Skin of body (tissue), 2 donors: ENCODE measurements around the gene MRPL18. TPM values are rescaled to one million over a fixed set of nuclear protein-coding genes. Genes with fewer than 3 reads are reported as not detected.
"Not testable (repeated sequence)": the region's sequence is repeated elsewhere in the genome, so short reads cannot be mapped to it uniquely, and the experiment has no call there.

Experiments
- DNase-seq: peaks from one replicate; lab custom pipeline; 2025; lab: John Stamatoyannopoulos, UW
- total RNA-seq: library from RNA; depleted of rRNA; stranded (reverse); fragments of >200 nt; gene quantifications from one replicate; pipeline ENCODE4 v1.2.3, GENCODE V29; 2014

Gene MRPL18
- total RNA-seq, 1 donor from 2014 or later: 40.0 TPM

DNA sequence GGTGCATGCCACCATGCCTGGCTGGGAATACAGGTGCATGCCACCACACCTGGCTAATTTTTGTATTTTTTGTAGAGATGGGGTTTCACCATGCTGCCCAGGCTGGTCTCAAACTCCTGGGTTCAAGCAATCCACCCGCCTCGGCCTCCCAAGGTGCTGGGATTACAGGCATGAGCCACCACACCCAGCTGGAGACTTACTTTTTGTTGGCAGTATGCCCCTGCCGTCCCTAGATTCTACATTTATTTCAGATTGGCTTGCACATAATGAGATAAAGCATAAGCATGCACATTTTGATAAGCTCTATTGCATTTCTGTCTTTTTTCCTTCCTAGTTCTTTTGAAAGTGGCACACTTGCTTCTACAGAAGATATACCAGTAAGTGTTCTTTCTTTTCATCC is 26.5 kb downstream of the MRPL18 start:
- DNase-seq: not testable (repeated sequence)

DNA sequence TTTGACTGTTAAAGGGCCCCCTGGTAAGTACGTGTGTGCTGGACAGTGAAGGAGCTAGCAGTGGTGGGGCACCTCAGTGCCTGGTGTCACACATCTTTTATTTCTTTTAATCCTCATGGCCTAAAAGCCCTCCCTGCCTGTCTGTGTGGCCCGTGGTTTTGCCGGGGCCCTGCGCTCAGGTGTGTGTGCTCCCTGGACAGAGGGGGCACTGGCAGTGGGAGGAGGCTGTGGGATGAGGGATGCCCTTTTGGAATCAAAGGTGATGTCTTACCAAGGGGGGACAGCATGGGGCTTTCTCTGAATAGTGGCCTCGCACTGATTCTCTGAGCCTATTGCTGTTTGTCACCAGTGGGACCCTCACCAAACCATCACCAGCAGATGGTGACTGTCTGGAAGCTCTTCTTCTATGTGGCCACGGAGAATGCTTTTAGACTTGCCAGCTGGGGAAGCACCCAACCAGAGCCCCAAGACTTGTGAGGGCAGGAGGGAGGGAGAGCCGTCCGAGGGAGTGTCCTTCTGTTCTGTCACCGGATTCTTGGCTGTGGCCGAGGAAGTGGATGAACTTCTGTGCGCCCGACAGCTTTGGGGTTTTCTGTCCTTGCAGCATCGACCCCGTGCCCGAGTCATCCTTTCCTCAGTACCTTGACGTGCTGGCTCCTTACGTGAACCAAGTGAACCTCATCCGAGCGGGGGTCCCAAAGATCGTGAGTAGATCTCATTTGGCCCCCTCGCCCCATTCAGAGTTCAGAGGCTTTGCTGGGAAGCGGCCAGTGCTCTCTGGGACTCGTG is 27.9 kb downstream of the MRPL18 start:
- no peak for DNase-seq

DNA sequence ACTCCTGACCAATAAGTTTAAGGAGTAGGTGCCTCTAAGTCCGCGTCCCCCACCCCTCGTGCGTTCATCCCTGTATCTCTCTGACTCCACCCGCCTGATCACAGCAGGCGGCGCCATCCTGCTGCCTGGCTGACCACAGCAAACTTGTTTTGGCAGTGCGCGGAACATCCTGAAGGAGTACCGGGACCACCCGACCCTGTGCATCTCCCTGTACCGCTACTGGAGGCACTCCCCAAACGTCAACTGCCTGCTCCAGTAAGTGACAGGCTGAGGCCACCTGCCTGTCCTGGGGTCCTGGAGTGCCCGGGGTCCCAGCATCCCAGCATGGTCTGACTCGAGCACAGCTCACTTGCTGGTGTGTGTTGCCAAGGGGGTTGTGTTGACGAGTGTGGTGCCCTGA is 28.8 kb downstream of the MRPL18 start:
- no peak for DNase-seq

DNA sequence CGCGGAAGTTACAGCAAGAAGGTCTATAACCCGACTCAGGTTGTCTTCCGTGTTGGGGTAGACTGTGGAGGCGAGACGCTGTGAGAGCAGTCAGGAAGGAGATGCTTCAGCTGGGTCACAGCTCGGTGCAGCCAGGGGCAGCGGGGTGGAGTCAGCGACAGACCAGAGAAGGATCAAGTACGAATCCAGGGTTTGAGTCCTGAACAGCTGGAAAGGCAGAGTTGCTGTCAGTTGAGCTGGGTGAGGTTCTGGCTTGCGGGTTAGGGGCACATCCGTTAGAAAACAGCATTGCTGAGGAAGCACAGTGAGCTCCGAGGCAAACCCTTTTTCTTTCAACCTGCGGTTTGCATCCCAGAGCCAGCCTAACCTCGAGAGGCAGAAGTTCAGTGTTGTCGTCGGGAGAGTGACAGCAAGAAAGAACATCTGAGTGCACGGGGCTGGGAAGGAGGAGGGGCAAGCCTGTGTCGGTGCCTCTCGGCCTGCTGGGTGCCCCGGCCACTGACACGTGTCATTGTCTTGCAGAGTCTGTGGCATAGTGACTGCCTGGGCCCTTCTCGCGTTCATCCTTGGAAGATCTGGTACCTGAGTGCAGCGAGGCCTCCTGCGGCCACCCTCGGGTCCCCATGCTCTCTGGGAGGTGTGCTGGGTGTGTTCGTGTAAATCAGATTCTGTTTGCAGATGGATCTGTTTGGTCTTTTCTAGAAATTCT is 29.8 kb downstream of the MRPL18 start:
- DNase-seq: no peak

DNA sequence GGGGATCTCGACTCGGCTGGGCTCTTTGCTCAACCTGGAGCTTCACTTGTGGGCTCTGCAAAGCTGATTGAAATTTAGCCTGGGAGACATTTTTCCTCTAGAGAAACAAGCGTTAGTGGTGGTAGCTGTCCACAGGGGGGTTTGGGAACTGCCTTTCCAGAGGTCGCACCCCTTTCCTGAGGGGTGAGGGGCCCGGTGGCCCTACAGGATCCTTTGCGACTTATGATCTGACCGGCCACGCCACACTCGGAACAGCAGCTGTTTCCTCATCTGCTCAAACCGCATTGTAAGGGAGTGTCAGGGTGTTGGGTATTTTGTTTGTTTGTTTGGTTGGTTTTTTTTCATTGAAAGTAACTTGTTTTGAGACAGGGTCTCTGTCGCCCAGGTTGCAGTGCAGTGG is 30.9 kb downstream of the MRPL18 start:
- no peak for DNase-seq

DNA sequence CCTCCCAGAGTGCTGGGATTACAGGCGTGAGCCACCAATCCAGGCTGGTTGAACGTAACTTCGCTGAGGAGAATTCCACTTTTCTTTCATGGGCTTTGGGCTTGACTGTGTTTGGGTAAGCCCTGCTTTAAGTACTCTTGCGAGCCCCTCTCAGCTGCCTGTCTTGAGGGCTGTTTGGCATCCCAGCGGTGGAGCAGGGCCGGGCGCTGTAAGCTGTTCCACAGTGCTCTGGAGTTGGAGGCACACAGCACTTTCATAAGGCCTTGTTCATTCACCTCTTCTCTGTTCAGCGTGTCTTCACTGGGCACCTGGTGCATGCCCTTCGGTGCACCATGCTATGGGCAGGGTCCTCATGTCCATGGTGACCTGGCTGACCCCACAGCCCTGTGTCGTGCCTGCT is 31.5 kb downstream of the MRPL18 start:
- no peak for DNase-seq

DNA sequence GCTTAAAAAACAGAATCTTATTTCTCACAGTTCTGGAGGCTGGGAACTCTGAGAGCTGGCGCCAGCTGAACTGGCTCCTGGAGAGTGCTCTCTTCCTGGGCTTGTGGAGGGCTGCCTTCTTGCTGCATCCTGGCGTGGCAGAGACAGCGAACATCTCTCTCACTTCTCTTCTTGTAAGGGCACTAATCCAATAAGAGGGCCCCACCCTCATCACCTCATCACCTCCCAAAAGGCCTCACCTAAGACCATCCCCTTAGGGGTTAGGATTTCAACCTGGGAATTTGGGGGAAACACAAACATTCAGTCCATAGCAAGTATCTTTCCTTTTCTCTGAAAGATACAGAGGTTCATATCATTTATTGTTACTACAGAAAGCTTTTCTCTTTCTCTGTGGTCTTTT is 33.7 kb downstream of the MRPL18 start:
- DNase-seq: no peak

DNA sequence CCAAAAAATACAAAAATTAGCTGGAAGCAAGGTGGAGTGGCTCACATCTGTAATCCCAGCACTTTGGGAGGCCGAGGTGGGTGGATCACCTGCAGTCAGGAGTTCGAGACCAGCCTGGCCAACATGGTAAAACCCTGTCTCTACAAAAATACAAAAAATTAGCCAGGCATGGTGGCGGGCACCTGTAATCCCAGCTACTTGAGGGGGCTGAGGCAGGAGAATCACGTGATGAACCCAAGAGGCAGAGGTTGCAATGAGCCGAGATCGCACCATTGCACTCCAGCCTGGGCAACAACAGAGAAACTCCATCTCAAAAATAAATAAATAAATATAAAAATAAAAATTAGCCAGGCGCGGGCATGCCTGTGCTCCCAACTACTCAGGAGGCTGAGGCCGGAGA is 34.4 kb downstream of the MRPL18 start:
- DNase-seq: not testable (repeated sequence)

DNA sequence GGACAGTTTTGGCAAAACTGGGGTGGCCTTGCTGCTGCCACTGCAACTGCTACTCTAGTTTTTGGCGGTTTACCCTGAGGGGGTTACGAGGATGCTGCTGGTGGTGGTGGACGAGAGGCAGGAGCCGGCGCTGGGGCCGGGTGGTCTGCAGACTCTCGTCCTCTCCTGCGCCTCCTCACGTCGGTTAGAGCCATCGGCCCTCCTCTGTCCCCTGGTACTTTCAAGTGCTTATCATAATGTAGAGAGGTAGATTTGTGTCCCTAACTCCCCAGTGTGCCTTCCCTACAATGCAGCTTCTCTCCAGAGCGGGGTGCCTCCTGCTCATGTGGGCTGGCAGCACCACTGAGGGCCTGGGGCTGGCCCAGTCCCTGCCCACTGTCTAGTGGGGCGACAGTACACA is 35.7 kb downstream of the MRPL18 start:
- no peak for DNase-seq

DNA sequence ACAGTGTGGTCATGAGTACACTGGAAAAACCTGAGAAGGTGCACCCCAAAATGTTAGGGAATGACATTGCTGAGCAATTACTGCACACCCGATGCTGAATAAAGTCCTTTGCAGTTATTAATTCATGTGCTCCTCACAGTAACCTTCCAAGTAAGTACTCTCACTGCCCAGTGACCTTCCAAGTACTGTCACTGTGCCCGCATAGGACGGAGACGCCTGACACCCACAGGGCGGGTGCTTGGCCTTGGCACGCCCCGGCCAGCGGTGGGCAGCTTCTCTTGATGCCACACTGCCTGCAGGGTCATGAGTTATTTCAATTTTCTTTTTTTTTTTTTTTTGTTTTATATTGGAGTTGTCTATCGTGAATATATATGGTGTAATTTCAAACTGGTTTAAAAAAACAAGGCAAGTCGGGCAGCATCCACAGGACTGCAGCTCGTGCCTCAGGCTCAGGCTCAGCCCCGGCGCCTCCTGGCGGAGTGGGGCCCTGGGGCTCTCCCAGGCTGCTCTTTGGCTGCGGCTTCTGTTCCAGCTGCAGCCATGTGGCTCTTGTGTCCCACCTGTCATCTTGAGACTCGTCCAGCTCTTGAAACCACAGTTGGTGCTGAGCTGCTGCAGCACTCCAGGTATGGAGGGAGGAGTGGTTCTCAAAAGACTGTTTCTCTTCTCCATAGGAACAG is 36.8 kb downstream of the MRPL18 start:
- DNase-seq: no peak

DNA sequence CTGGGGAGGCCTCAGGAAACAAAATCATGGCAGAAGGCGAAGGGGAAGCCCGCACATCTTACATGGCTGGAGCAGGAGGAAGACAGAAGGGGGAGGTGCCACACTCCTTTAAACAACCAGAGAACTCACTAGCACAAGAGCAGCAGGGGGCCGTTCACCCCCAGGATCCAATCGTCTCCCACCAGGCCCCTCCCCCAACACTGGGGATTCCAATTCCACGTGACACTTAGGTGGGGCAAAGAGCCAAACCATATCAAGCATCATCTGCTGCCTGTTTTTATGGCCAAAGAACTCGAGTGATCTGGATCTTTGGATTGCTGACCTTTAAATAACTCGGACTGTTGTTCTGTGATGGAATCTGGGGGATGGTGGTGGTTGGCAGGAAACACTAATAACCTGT is 37.8 kb downstream of the MRPL18 start:
- DNase-seq: no peak

DNA sequence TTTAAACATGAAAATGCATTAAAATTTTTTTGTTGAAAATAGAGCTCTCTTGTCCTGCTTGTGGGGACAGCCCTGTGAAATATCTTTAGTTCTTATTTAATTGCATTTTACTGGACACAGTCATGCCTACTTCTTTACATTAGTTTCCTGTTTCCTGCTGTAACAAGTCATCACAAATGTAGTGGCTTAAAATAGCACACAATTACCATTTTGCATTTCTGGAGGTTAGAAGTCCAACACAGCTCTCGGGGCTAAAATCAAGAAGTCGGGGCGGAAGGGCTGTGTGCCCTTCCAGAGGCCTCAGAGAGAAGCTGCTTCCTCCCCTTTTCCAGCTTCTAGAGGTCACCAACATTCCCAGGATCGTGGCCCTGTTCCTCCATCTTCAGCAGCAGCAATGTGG is 39.3 kb downstream of the MRPL18 start:
- peak; percentile 23 for DNase-seq

DNA sequence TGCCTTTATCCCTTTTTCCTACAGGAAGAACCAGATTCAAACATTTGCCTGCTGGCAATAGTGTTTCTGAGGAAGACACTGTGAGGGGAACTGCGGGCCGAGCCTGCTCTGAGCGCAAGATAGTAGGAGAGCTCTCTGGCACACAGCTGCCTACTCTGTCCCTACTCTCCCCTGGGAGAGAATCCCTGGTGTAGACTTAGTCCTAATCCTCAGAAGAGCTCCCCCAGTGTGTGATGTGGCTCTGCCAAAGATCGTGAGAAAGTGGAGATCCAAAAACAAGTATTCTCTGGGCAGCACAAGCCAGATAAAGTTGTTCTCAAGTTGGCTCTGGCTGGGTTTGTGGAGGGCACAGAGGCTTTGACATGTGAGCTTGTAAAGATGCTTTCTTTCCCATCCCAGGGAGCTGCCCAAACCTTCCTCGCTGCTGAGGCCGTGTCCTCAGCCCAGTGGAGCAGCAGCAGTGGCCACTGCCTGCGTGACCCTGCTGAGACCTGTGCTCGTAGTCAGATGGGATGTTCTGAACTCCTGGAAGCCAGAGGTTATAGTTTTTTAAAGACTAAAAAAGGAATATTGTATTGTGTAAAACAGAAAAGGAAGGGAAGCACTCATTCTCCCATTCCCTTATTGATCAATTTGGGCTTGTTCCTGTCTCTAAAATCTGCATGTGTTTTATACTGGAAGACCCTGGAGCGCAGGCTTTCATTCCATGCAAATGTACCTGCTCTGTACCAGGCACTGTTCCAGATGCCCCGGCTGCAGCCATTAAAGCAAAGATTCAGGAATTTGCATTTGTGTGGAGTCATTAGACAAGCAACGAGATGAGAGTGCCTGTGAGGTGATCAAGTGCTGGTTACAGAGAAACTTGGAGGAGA is 40.5 kb downstream of the MRPL18 start:
- no peak for DNase-seq

DNA sequence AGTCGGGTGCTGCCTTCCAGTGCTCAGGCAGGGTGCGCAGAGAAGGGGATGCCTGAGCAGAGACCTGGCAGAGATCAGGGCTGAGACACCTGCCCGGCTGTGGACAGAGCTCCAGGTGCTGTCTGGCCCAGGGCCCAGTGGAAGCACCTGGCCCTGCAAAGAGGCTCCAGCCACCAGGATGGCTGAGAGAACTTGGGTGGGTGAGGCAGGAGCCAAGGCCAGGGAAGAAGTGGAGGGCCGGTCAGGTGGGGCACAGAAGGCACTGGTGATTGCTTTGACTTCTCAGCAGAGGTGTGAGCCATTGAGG is 41.1 kb downstream of the MRPL18 start:
- no peak for DNase-seq

DNA sequence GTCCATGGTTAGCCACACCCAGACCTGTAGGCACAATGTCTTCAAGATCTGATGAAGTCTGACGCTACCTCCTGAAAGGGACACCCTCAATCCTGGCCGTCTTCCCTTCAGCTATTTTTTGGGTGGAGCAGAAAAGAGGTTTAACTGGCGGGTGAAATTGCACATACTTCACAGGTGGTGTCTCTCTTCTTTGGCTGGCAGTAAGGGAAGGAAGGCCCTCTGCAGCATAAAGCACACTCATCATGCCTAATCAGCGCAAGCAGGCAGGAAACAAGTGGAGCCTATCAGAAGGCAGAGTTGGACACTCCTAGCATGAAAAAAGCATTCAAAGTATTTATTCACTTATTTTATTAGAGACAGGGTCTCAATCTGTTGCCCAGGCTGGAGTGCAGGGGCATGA is 42.7 kb downstream of the MRPL18 start:
- DNase-seq: no peak

DNA sequence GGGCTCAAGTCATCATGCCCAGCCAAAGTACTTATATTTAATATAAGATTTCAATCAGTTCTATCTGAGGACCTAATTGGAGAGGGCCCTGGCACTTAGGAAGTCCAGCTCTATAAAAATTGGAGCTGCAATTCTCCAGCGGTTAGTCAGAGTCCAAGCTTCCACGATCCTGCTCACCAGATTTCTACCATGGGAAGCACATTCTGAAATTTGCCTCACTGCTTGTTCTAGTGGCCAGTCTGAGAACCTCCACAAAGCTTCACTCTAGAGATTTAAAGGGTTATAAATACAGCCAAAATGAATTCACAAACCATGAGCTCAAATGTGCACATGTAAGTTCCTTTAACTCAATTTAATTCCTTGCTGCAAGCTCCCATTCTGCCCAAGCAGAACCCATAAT is 43.3 kb downstream of the MRPL18 start:
- no peak for DNase-seq

DNA sequence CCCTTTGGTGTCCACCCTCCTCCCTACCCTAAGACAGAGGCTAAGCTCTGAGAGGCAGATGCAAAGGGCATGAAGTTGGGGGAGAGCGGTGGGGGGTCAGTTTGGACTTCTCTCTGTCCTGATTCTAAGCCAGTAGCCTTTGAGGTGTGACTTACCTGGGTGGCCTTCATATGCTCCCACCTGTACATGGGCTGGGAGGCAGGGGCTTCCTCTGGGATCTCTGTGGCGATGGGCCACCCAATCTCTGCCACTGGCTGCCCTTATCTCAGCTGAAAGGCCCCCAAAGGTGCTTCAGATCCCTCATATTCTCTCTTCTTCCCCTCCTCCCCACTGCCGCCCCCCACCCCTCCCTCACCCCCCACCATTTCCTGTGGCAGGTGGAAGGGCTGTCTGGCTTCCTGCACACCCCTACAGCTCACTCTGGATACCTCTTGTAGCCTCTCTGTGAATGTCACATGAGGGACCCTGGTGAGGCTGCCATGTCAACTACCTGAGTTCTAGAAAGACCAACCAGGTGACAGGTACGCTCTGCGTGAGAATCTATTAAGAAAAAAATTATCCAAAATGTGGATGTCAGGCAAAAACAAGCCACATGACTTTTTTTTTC is 43.8 kb downstream of the MRPL18 start:
- DNase-seq: no peak

DNA sequence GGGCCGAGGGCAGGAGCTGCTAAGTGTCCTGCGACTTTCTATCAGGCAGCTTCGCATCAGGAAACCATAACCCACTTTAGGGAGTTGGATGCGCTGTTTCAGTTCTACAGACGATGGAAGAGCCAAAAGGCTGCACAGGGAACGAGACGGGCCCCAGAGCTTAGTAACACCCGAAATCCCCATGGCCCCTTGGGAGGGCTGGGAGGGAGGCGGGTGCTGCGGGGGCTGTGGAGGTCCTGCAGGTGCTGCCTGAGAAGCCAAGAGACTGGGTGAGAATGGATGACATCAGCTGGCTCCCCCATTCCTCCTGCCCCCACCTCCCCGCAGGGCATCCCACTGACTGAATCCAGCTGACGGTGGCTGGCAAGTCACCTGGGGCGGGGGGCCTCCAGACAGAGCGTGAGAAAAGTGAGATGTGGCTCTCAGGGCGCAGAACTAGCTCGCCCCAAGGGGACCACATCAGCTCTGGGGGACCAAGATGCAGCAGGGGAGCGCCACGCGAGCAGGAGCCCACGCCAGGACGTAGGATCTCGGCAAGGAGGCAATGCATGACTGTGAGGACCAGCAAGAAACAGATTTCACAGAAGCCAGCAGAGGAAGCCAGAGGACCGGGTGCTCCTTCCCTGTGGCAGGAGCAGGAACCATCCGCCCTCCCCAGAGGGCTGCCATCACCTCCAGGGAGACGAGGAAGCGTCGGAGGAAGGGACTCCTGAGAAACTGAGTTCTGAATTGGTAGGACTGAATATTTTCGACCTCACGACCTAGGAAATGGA is 46.6 kb downstream of the MRPL18 start:
- DNase-seq: no peak

DNA sequence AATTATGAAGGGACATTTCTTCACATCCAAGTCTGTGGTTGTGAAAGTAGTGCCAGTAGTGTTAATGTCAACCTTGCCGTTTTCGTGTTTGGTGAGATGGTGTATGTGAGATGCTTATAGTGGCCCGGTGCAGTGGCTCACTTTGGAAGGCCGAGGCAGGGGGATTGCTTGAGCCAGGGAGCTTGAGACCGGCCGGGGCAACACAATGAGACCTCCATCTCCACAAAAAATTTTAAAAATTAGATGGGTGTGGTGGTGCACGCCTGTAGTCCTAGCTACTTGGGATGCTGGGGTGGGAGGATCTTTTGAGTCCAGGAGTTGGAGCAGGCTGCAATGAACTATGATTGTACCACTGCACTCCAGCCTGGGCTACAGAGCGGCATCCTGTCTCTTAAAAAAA is 47.2 kb downstream of the MRPL18 start:
- no peak for DNase-seq

DNA sequence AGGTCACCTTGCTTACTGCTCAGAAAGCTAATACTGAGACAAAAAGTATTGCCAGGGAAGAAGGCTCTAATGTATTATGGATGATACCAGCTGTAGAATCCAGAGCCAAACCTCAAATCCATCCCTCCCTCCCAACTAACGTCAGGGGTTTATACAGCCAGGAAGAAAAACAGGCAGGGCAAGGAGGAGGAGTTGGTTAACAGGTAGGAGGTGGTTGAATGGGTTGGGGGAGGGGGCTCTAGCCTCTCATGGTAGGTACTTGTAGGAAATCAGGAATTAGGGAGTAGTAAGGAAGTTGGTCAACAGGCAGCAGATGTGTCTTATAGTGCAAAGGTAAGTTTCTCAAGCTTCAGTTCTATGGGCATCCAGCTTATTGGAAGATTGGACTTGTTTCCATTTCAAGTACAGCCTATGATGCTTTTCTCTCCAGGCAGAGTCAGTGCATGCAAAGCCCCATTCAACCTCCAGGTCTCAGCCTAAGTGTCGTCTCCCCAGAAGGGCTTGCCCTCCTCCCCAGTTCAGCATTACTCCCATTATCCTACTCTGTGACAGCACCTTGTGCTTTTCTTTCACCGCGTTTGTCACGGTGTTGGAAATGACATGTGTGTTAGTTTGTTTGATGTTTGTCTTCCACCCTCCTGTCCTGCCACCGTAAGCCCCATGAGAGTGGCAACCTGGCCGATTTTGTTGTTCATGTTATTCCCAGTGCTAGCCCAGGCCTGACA is 47.9 kb downstream of the MRPL18 start:
- DNase-seq: no peak
